Fibroblast of the aortic adventitia (primary cell): ENCODE results near the gene CEP19. TPM values are rescaled to one million over a fixed set of nuclear protein-coding genes. Genes with fewer than 3 reads are reported as not detected.

ENCODE experiments used
- DNase-seq: peaks from one replicate; pipeline ENCODE4 v3.0.0-alpha.2; 2010; ENCODE audit warnings: low read depth
- H3K4me3 ChIP-seq: 2 replicates; pipeline ENCODE4 v1.5.1; 2011; ENCODE audit warnings: low read depth, mild to moderate bottlenecking, control low read depth, low read length, moderate library complexity
- total RNA-seq: library from RNA; depleted of rRNA; stranded (reverse); fragments of >200 nt; gene quantifications from 2 replicates; pipeline ENCODE4 v1.2.3, GENCODE V29; 2012; ENCODE audit warnings: low replicate concordance
- TF ChIP-seq, protein P1 (sequence below): IDR thresholded peaks from 2 replicates; pipeline ENCODE4 v1.5.1; 2011; ENCODE audit warnings: mild to moderate bottlenecking, low read length, control low read depth, inconsistent platforms; ENCODE audit not compliant: insufficient read depth

CEP19 gene
- total RNA-seq, 1 donor: 4.0 TPM

DNA sequence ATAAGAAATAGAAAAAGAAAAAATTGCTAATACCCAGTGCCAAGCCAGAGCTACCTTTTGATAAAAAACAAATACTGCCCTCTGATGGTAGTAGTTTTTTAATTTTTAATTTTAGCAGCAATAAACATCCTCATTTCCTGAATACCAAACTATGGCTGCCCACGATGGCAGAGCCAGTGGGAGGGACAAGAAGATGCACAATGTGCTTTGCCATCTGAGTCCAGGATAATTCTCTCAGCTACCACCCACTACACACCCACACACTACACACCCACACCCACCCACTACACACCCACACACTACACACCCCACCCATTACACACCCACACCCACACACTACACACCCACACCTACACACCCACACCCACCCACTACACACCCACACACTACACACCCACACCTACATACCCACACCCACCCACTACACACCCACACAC is 17.8 kb downstream of the CEP19 start:
- TF ChIP-seq, protein P1, sequence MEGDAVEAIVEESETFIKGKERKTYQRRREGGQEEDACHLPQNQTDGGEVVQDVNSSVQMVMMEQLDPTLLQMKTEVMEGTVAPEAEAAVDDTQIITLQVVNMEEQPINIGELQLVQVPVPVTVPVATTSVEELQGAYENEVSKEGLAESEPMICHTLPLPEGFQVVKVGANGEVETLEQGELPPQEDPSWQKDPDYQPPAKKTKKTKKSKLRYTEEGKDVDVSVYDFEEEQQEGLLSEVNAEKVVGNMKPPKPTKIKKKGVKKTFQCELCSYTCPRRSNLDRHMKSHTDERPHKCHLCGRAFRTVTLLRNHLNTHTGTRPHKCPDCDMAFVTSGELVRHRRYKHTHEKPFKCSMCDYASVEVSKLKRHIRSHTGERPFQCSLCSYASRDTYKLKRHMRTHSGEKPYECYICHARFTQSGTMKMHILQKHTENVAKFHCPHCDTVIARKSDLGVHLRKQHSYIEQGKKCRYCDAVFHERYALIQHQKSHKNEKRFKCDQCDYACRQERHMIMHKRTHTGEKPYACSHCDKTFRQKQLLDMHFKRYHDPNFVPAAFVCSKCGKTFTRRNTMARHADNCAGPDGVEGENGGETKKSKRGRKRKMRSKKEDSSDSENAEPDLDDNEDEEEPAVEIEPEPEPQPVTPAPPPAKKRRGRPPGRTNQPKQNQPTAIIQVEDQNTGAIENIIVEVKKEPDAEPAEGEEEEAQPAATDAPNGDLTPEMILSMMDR: no peak
- no peak overlapping the region for H3K4me3 ChIP-seq
- DNase-seq: peak; percentile 35

DNA sequence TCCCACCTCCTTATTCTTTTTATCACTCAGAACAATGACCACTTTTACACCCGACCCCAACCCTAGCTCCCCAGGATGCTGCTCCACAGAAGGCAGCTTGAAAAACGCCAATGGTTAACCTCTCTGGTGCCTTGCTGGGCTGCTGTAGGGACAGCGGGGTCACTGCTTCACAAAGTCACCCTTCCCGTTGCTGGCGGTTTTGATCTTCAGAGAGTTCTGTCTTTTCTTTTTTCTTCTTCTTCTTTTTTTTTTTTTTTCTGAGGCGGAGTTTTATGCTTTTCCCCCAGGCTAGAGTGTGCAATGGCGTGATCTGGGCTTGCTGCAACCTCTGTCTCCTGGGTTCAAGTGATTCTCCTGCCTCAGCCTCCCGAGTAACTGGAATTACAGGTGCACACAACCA is 20.7 kb downstream of the CEP19 start:
- TF ChIP-seq, protein P1: no peak
- H3K4me3 ChIP-seq: no peak overlapping the region
- no peak for DNase-seq

DNA sequence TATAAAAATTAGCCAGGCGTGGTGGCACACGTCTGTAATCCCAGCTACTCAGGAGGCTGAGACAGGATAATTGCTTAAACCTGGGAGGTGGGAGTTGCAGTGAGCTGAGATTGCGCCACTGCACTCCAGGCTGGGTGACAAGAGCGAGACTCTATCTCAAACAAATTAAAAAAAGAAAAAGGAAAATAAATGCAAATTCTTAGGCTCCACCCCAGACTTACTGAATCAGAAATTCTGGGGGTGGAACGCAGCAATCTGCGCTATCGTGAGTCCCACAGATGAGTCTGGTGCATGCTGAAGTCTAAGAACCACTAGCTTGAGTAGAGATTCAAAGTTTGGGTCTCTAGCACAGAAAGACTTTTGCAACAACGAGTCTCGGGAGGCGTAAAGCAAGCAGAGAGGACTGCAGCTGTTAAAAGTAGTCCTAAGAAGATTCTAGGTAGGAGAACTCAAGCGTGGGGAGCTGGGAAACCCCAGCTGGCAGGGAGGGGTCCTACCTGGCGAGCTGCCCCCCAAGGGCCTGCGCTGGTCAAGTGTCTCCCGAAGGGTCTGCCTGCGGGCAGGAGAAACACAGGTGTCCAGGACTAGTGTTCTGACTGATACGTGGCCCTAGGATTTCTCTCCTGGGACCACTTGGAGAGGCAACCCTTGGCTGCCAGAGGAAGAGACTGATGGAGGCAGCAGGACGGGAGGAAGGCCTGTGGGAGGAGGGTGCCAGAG is 21.9 kb downstream of the CEP19 start:
- H3K4me3 ChIP-seq: no peak overlapping the region
- DNase-seq: no peak
- TF ChIP-seq, protein P1: no peak

DNA sequence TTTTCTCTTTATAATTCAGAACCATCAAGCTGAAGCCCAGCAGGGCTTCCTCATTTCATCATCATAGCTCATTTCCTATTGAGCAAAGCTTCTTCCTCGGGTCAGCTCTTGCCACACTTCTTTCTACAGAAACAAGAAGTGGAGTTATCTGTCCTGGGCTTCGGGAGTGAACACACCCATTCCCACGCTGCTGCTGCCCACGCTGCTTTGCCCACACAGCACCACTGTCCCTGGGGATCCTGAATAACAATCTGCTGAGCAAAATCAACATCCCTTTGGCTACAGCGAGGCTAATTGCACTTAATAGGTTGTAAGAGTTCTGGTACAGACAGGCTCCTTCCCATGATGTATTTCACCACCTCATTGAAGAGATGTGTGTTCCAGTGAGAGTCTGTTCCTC is 23.7 kb downstream of the CEP19 start:
- no peak overlapping the region for H3K4me3 ChIP-seq
- TF ChIP-seq, protein P1: no peak

DNA sequence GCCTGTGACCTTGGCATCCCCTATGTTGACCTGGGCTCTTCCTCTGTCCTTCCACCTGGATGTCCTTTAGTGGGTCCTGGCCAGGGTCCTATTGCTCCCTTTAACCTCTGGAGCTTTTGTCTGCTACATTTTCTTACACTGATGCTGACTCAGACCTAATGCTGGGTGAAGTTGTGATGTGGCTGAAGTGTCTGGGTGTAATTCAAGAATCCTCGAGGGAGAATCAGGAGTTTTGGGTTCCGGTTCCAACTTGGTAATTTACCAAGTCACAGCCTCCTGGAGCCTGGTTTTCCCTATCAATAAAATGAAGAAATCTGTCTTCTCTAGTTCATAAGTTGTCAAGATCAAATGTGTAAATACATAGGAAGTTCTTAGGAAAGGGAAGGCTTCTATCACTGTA is 25.6 kb downstream of the CEP19 start:
- TF ChIP-seq, protein P1: no peak
- H3K4me3 ChIP-seq: no peak overlapping the region
- peak; percentile 36 for DNase-seq

More for the DNA sequence above, 23.7 kb downstream of the CEP19 start:
- DNase-seq: peak; percentile 97

DNA sequence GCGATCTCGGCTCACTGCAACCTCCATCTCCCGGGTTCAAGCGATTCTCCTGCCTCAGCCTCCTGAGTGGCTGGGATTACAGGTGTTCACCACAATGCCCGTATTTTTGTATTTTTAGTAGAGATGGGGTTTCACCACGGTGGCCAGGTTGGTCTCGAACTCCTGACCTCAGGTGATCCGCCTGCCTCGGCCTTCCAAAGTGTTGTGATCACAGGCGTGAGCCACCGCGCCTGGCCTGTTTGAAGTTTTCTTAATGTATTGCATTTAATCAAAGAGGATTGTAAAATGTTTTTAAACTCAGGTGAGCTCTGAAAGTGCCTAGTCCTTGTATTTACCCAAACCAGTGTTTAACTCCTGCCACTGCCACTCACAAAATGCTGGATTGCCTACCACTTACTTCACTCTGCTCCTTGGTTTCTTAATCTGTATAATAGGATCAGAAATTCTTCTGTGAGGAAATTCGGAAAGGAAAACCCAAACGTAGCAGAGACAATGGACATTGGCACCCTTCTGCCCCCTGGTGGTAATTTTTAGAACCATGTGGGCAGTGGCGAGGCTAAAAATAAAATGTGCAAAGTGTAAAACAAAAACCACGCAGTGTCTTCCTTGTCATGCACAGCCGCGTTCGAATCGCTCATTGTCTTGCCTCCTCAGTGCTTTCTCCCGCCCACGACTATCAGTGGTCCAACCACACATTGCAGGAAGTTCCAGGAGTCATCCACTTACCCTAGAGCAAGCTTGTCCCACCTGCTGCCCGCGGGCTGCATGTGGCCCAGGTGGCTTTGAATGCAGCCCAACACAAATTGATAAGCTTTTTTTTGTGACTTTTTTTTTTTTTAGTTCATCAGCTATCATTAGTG is 27.3 kb downstream of the CEP19 start:
- TF ChIP-seq, protein P1: peak; percentile 86
- H3K4me3 ChIP-seq: no peak overlapping the region
- peak; percentile 77 for DNase-seq
